GM06990 (cell line): Measurements from ENCODE around the gene OR10C1.

Experiments
- DNase-seq: peaks from one replicate; pipeline ENCODE4 v3.0.0-alpha.2; 2011; ENCODE audit not compliant: insufficient read length; ENCODE audit errors: extremely low read depth
- H3K27me3 ChIP-seq: replicated peaks from 2 replicates; pipeline ENCODE4 v1.6.0; 2011; ENCODE audit warnings: low read length; ENCODE audit not compliant: control insufficient read depth, insufficient read depth
- H3K36me3 ChIP-seq: 2 replicates; pipeline ENCODE4 v1.5.1; 2011; ENCODE audit warnings: low read length; ENCODE audit not compliant: control insufficient read depth, insufficient read depth
- H3K4me3 ChIP-seq: replicated peaks from 2 replicates; pipeline ENCODE4 v1.5.1; 2011; ENCODE audit warnings: low read depth, mild to moderate bottlenecking, control low read depth, low read length
- CTCF ChIP-seq: IDR thresholded peaks from 2 replicates; pipeline ENCODE4 v1.5.1; 2011; ENCODE audit warnings: low read length, control low read depth, mild to moderate bottlenecking, inconsistent platforms; ENCODE audit not compliant: insufficient read depth, poor library complexity, severe bottlenecking

OR10C1 gene

GRCh38 chr6:29462022-29462421 is 22.9 kb downstream of the OR10C1 start:
- Histone ChIP-seq H3K36me3 (no peaks in the 10 kb centered on the region), H3K4me3 (no peak overlapping the region), H3K27me3 (no peaks in the 10 kb centered on the region; the same call in 1 of the 2 replicates)
- DNase-seq = no peak
- TF ChIP-seq CTCF = no peak

DNA sequence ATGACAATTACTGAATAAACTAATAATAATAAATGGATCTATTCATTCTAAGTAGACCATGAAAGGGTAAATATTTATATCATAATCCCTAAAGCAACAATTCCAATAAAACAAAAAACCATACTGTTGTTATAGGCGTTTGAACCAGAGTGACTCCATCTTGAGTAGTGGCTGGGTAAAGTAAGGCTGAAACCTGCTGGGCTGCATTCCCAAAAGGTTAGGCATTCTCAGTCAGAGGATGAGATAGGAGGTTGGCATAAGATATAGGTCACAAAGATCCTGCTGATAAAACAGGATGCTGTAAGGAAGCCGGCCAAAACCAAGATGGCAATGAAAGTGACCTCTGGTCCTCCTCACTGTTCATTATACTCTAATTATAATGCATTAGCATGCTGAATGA is 26.2 kb downstream of the OR10C1 start:
- no peak for DNase-seq
- no peaks in the 10 kb centered on the region for H3K27me3 ChIP-seq
- H3K4me3 ChIP-seq = no peak overlapping the region
- no peak for TF ChIP-seq CTCF
- H3K36me3 ChIP-seq = no peaks in the 10 kb centered on the region

GRCh38 chr6:29465801-29466200 is 26.7 kb downstream of the OR10C1 start:
- Histone ChIP-seq H3K4me3 (no peak overlapping the region), H3K36me3 (no peaks in the 10 kb centered on the region), H3K27me3 (no peaks in the 10 kb centered on the region)
- DNase-seq = no peak
- TF ChIP-seq CTCF = no peak

DNA sequence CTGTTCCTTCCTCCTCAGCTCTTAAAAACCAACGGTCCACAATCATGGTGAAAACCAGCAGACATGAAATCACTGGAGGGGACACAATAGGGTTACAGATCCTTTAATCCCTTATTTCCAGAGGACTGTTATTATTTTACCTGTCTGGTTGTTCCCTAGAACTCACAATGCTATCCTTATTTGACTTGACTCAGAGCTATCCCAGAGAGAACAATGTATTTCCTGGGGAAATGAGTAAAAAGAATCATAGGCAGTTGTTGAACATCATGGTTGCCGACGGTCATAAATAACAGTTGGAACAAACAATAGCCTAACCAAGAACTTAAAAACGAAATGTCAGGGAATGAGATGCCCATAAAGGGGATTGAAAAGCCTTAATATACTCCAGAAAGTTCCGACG is 27.1 kb downstream of the OR10C1 start:
- no peak for DNase-seq
- no peak for TF ChIP-seq CTCF
- no peaks in the 10 kb centered on the region for H3K36me3 ChIP-seq
- no peak overlapping the region for H3K4me3 ChIP-seq
- no peaks in the 10 kb centered on the region for H3K27me3 ChIP-seq

- H3K4me3 ChIP-seq = no peak overlapping the region
- H3K36me3 ChIP-seq = no peaks in the 10 kb centered on the region
- no peaks in the 10 kb centered on the region; the same call in none of the 2 replicates for H3K27me3 ChIP-seq
- TF ChIP-seq CTCF = no peak
- no peak for DNase-seq
Measured at GRCh38 chr6:29474996-29475395, 35.9 kb downstream of the OR10C1 start.

DNA sequence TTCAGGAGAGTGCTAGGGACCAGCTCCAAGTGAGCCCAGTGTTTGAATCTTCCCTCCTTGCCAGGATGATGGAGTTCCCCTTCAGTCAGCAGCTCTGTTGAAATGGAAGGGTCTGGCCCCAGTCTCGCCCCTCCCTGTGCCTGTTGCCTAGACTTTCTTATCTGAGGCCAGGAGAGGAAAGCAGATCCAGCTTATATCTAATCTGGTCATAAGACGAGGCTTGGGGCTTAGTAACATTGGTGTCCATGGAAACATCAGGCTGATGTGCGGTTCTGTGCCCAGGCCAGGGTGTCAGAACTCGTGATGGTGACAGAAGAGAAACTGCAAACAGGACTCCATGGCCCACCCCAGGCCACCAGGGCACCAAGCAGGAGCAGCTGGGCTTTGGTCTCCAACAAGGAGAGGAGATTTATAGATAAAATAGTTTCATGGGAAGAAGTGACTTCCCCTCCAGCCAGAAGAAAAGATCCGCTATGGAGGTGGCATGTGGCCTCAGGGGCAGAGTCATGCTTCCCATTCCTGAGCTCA is 38.9 kb downstream of the OR10C1 start:
- H3K27me3 ChIP-seq = no peaks in the 10 kb centered on the region; the same call in none of the 2 replicates
- no peak for DNase-seq
- no peak overlapping the region for H3K4me3 ChIP-seq
- H3K36me3 ChIP-seq = no peaks in the 10 kb centered on the region
- TF ChIP-seq CTCF = no peak
